ENCODE measurements around the gene RABIF.
"Not testable (repeated sequence)": the region's sequence is repeated elsewhere in the genome, so short reads cannot be mapped to it uniquely, and the experiment has no call there.

Gene RABIF

DNA sequence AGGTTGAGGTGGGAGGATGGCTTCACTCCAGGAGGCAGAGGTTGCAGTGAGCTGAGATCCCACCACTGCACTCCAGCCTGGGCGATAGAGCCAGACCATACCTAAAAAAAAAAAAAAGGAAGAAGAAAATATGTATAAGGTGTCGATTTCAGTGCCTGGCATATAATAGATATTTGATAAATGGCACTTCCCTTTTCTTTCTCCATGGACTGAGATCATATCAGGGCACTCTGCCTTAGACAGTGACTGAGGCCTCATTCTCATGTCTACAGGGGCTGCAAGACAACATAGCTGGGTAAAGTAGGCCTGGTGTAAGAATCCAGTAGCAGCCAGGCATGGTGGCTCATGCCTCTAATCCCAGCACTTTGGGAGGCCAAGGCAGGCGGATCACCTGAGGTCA is 57.0 kb downstream of the RABIF start:
- FAIRE-seq (no peak), DNase-seq (ENCODE audit: insufficient read length, low spot score) (no peak)
- no peak for TF ChIP-seq POLR2A (IDR thresholded peaks at IDR 0.05; ENCODE audit: low read depth, low read length)

DNA sequence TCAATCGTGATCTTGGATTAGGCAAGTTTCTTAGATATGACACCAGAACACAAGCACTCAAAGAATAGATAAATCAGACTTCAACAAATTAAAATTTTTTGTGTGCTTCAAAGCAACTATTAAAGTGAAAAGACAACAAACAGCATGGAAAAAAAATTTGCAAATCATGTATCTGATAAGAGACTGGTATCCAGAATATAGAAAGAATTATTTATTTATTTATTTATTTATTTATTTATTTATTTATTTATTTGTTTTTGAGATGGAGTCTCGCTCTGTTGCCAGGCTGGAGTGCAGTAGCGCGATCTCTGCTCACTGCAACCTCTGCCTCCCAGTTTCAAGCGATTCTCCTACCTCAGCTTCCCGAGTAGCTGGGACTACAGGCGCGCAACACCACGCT is 59.7 kb downstream of the RABIF start:
- not testable (repeated sequence) for FAIRE-seq; DNase-seq (ENCODE audit: insufficient read length, low spot score)

All from H54 (cell line).